Stimulated activated CD8-positive, alpha-beta memory T cell treated with anti-CD3 and anti-CD28 coated beads, Interleukin-7, amount 100 ng/mL, for 1 hour (primary cell): ENCODE measurements around the gene SLCO1B1.
A peak's percentile ranks its signal among the peaks of the same experiment; 100 is the strongest.
"Not testable (repeated sequence)": the region's sequence is repeated elsewhere in the genome, so short reads cannot be mapped to it uniquely, and the experiment has no call there.

ENCODE experiments used
- DNase-seq, 2 donors: peaks; one replicate each; pipeline ENCODE4 v3.0.0-alpha.2; 2020; ENCODE audit warnings: low read depth in 2 of 2

The SLCO1B1 gene

GRCh38 chr12:21130998-21131397 lies at the start of gene SLCO1B1:
TSS of gene SLCO1B1 (plus strand) at chr12:21131194. CDS start at chr12:21141575, 10,381 bp downstream.
- DNase-seq = no peak

GRCh38 chr12:21084753-21085152 lies 46.2 kb upstream of the SLCO1B1 start:
- DNase-seq = not testable (repeated sequence)

- DNase-seq = no peak
Measured at GRCh38 chr12:21111732-21112131, 19.3 kb upstream of the SLCO1B1 start.

GRCh38 chr12:21113266-21113665 lies 17.7 kb upstream of the SLCO1B1 start:
- DNase-seq = no peak

- DNase-seq = no peak
Measured at GRCh38 chr12:21117995-21118394, 13.0 kb upstream of the SLCO1B1 start.

GRCh38 chr12:21118760-21119159 lies 12.2 kb upstream of the SLCO1B1 start:
- DNase-seq = no peak

- DNase-seq = no peak
Measured at GRCh38 chr12:21129351-21129750, 1.6 kb upstream of the SLCO1B1 start.

- no peak for DNase-seq
Measured at GRCh38 chr12:21129906-21130305, 1.1 kb upstream of the SLCO1B1 start.

- DNase-seq = not testable (repeated sequence)
Measured at GRCh38 chr12:21137318-21137999, 6.5 kb downstream of the SLCO1B1 start.

GRCh38 chr12:21138016-21138415 lies 7.0 kb downstream of the SLCO1B1 start:
- no peak for DNase-seq

- DNase-seq = no peak
Measured at GRCh38 chr12:21144309-21144708, 13.3 kb downstream of the SLCO1B1 start.

GRCh38 chr12:21149861-21150260 lies 18.9 kb downstream of the SLCO1B1 start:
- DNase-seq = not testable (repeated sequence)

GRCh38 chr12:21151184-21151583 lies 20.2 kb downstream of the SLCO1B1 start:
- DNase-seq = no peak

- DNase-seq = no peak
Measured at GRCh38 chr12:21155522-21156351, 24.7 kb downstream of the SLCO1B1 start.

GRCh38 chr12:21165048-21165447 lies 34.1 kb downstream of the SLCO1B1 start:
- no peak for DNase-seq

- DNase-seq = peak in 1 of 2 donors; percentile 10
Measured at GRCh38 chr12:21169878-21170472, 39.0 kb downstream of the SLCO1B1 start.

- no peak for DNase-seq
Measured at GRCh38 chr12:21172079-21172478, 41.1 kb downstream of the SLCO1B1 start.

- no peak for DNase-seq
Measured at GRCh38 chr12:21183721-21184275, 52.8 kb downstream of the SLCO1B1 start.

GRCh38 chr12:21190016-21190415 lies 59.0 kb downstream of the SLCO1B1 start:
- DNase-seq = no peak

GRCh38 chr12:21214433-21214832 lies 83.4 kb downstream of the SLCO1B1 start:
- not testable (repeated sequence) for DNase-seq

- DNase-seq = no peak
Measured at GRCh38 chr12:21219206-21219605, 88.2 kb downstream of the SLCO1B1 start.

- DNase-seq = no peak
Measured at GRCh38 chr12:21220266-21220665, 89.3 kb downstream of the SLCO1B1 start.
